A549 treated with AZD9567 at 1 μM for 4 hours (cell line): Measurements from ENCODE around the gene HLA-DQA2. TPM values are rescaled to one million over a fixed set of nuclear protein-coding genes. Genes with fewer than 3 reads are reported as not detected.

Experiments used
- total RNA-seq: library from RNA; stranded (reverse); fragments of 200-300 nt; extraction: Qiagen RNA extraction; gene quantifications from 5 replicates; pipeline ENCODE4 v1.2.3, GENCODE V29; 2022; ENCODE audit not compliant: insufficient read depth

The HLA-DQA2 gene
- not detected in 5 replicates for total RNA-seq

GRCh38 chr6:32741031-32741960 lies at the start of gene HLA-DQA2:
HLA-DQA2 (plus strand) TSS chr6:32741391; CDS start chr6:32741444, 53 bp downstream.

DNA sequence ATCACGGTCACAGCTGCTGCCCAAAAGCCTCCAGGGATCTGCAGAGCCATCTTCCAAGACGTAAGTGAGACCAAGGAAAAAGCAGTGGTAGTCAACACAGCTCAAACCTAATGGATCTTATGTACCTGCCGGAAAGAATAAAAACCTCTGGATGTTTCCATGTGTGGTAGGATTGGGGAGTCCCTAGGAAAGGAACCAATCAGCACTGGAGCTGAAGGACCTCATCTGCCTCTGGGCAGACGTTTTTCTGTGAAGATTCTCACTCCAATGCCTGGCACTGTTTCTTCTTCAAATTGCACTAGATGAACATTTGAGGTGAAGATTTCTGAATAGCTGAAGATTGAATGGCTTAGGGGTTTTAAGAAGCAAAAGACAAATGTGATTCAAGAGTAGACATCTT lies 22.2 kb downstream of the HLA-DQA2 start, which contains the start of gene HLA-DQB2:
TSS of gene HLA-DQB2 (minus strand) at position 112 of the 400 bp plus-strand sequence. CDS start at position 50, 62 bp downstream.

Other genes starting within 250 kb of the HLA-DQA2 start
- not detected in 5 replicates for gene HLA-DRB5, start 211.1 kb upstream of the HLA-DQA2 start, total RNA-seq
- gene HLA-DRB1, start 151.5 kb upstream of the HLA-DQA2 start, total RNA-seq: not detected in 5 replicates
- not detected in 5 replicates for gene HLA-DQA1, start 104.0 kb upstream of the HLA-DQA2 start, total RNA-seq
- not detected in 5 replicates for gene HLA-DQB1, start 74.7 kb upstream of the HLA-DQA2 start, total RNA-seq
- not detected in 5 replicates for gene HLA-DQB2, start 22.1 kb downstream of the HLA-DQA2 start, total RNA-seq
- gene HLA-DOB, start 75.6 kb downstream of the HLA-DQA2 start, total RNA-seq: 0.10 to 0.19 TPM (median 0.17 TPM) in 4 of 5 replicates, not detected in the other
- gene TAP2, start 97.3 kb downstream of the HLA-DQA2 start, total RNA-seq: 17.5 to 28.0 TPM (median 20.4 TPM) in 5 replicates
- 10.9 to 22.2 TPM (median 17.8 TPM) in 5 replicates for gene PSMB8, start 102.7 kb downstream of the HLA-DQA2 start, total RNA-seq
- gene TAP1, start 112.3 kb downstream of the HLA-DQA2 start, total RNA-seq: 25.4 to 36.3 TPM (median 33.4 TPM) in 5 replicates
- gene PSMB9, start 112.8 kb downstream of the HLA-DQA2 start, total RNA-seq: 16.3 to 23.4 TPM (median 17.7 TPM) in 5 replicates
- 1.4 to 2.4 TPM (median 2.2 TPM) in 4 of 5 replicates, not detected in the other for gene HLA-DMB, start 199.6 kb downstream of the HLA-DQA2 start, total RNA-seq
- gene HLA-DMA, start 211.7 kb downstream of the HLA-DQA2 start, total RNA-seq: 2.7 to 7.3 TPM (median 3.3 TPM) in 5 replicates
- 143 to 170 TPM (median 152 TPM) in 5 replicates for gene BRD2, start 227.2 kb downstream of the HLA-DQA2 start, total RNA-seq